ENCODE results near the gene ABCB9. TPM values are rescaled to one million over a fixed set of nuclear protein-coding genes. Genes with fewer than 3 reads are reported as not detected.

ABCB9 gene
- total and polyA plus RNA-seq, 9 donors, result 1.7 to 14.3 (median 5.5) TPM

DNA sequence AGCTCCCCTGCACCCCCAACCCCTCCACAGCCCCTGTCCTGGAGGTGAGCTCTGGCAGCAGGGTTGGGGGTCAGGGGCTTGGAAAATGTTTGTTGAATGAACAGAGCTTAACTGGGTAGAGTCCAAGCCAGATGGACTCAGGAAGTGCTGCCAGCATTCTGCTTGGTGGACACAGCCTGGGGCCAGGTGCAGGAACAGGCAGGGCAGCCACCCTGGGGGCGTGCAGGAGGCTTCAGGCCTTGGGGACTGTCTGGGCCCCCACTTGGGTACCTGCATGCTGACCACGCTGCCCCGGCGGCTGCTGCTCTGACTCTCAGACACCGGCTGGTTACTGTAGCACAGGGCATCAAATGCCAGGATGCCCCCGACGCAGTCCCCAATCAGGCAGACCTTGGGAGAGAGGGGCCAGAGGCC is 29.9 kb upstream of the ABCB9 start:
- WGBS, 3 donors, result 74 to 83% (median 82%) methylated on average over 7 of the region's 7 CpGs
- no peaks in the 10 kb centered on the region for H3K4me1 ChIP-seq (ENCODE audit: insufficient read depth)
- DNase-seq, result no peak
- H3K27me3 ChIP-seq, result no peaks in the 10 kb centered on the region
- TF ChIP-seq POLR2A (IDR thresholded peaks at IDR 0.05) (no peak), EP300 (IDR thresholded peaks at IDR 0.05) (no peak)
- TF ChIP-seq, protein P1, sequence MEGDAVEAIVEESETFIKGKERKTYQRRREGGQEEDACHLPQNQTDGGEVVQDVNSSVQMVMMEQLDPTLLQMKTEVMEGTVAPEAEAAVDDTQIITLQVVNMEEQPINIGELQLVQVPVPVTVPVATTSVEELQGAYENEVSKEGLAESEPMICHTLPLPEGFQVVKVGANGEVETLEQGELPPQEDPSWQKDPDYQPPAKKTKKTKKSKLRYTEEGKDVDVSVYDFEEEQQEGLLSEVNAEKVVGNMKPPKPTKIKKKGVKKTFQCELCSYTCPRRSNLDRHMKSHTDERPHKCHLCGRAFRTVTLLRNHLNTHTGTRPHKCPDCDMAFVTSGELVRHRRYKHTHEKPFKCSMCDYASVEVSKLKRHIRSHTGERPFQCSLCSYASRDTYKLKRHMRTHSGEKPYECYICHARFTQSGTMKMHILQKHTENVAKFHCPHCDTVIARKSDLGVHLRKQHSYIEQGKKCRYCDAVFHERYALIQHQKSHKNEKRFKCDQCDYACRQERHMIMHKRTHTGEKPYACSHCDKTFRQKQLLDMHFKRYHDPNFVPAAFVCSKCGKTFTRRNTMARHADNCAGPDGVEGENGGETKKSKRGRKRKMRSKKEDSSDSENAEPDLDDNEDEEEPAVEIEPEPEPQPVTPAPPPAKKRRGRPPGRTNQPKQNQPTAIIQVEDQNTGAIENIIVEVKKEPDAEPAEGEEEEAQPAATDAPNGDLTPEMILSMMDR (IDR thresholded peaks at IDR 0.05), result no peak
- H3K9me3 ChIP-seq, result no peaks in the 10 kb centered on the region
- no peaks in the 10 kb centered on the region for H3K36me3 ChIP-seq
- no peak overlapping the region for H3K4me3 ChIP-seq
- no peak overlapping the region for H3K27ac ChIP-seq
- intact Hi-C loops (cut with DNase I), result no loop called here

DNA sequence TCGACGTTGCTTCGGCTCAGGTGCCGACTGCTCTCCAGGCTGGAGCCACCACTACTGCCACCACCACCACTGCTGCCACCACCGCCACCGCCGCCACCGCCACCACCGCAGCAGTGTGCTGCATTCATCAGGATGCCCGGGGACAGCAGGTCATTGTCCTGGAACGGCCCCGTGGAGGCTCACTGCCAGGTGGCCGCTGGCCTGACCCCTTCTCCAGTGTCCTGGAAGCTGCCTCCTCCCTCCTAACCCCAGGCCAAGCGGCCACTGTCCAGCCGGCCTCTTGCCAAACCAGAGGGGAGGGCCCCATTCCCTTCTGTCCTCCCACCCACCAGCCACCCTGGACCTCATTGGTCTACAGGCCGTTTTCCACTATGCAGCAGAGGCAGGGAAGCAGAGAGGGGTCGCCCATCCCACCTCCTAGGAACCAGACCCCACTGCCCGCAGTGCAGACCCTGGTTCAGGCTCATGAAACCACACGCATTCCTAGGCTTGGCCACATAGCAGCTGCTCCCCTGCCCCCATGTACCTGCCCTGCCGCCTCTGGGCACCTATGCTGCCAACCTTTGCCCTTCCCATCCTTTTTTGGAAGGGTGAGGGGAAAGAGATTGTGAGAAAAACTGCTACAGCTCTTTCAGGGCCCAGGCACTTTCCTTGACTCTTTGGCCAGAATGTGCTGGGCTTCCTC is 29.4 kb upstream of the ABCB9 start:
- DNase-seq, result peak in 2 of 5 donors; percentile 54 to 72
- no peak overlapping the region for H3K4me3 ChIP-seq
- no peaks in the 10 kb centered on the region for H3K36me3 ChIP-seq

DNA sequence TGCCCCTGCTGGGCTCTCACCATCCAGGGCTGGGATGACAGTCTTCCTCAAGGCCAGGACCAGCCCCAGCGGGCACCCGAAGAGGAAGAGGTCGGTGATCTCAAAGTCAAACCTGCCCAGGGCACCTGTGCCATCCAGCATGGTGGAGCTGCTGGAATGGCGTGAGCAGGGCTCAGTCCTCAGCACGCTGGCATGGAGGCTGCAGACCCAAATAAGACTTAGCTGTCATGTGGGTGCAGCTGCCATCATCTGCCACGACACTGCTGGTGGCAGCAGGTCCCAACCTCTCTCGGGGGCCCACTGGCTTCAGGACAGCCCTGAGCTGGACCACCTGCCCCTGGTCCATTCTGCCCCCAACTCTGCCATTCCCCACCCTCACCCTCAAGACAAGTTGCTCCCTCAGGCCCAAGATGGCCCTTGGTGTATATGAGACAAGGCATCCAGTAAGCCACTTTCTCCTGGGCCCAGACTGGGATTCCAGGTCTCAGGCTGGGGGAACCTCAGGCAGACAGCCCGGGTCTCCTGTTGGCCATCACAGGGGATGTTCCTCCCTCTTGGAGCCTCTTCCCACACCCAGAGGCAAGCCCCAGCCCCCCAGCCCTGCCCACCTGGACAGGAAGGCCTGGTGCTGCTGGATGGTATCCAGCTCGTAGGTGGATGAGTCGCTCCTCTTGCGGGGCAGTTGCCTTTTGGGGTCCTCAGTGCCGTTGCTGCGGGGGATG is 28.7 kb upstream of the ABCB9 start:
- no peak overlapping the region for H3K4me3 ChIP-seq
- no peaks in the 10 kb centered on the region for H3K4me1 ChIP-seq (ENCODE audit: insufficient read depth)
- 85 to 86% (median 85%) methylated on average over 13 of the region's 13 CpGs for WGBS, 3 donors
- no peaks in the 10 kb centered on the region for H3K27me3 ChIP-seq
- H3K36me3 ChIP-seq, result no peaks in the 10 kb centered on the region
- TF ChIP-seq EP300 (IDR thresholded peaks at IDR 0.05), result no peak
- TF ChIP-seq, protein P1 (IDR thresholded peaks at IDR 0.05), result no peak
- no peak for TF ChIP-seq POLR2A (IDR thresholded peaks at IDR 0.05)
- peak in 1 of 5 donors; percentile 24 for DNase-seq
- no peak overlapping the region for H3K27ac ChIP-seq
- H3K9me3 ChIP-seq, result no peaks in the 10 kb centered on the region
- intact Hi-C loops (cut with DNase I), result no loop called here

More for the DNA sequence above, 29.4 kb upstream of the ABCB9 start:
- Histone ChIP-seq H3K4me1 (ENCODE audit: insufficient read depth) (no peaks in the 10 kb centered on the region), H3K27ac (no peak overlapping the region), H3K9me3 (no peaks in the 10 kb centered on the region), H3K27me3 (no peaks in the 10 kb centered on the region)
- intact Hi-C loops (cut with DNase I), result no loop called here
- WGBS, 3 donors, result 60 to 68% (median 61%) methylated on average over 20 of the region's 20 CpGs
- TF ChIP-seq, protein P1 (IDR thresholded peaks at IDR 0.05), result no peak
- TF ChIP-seq EP300 (IDR thresholded peaks at IDR 0.05) (no peak), POLR2A (IDR thresholded peaks at IDR 0.05) (no peak)

DNA sequence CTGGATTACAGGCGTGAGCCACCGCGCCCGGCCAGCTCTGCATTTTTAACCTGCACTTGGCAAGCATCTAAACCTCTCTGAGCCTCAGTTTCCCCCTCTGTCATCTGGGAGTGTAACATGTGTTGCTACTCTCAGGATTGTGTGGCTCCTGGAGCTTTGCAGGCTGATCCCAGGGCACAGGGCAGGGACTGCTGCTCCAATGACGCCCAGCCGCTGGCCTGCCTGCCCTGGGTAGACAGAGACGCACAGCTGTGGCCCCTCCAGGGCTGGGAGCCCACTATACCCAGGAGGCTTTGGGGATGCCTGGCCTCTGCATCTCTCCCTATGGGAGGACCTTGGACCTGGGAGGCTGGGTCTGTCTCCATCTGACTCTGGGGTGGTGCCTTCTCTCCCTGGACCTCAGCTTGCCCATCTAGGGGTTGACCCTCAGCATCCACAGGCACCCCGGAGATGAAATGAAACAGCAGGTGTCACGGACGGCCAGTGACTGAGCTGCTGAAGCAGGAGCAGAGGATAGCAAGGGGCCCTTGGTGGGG is 27.9 kb upstream of the ABCB9 start:
- no peak for DNase-seq
- H3K4me1 ChIP-seq (ENCODE audit: insufficient read depth), result no peaks in the 10 kb centered on the region
- 93 to 96% (median 95%) methylated on average over 10 of the region's 10 CpGs for WGBS, 3 donors
- no peak overlapping the region for H3K4me3 ChIP-seq
- intact Hi-C loops (cut with DNase I), result no loop called here
- H3K9me3 ChIP-seq, result no peaks in the 10 kb centered on the region
- TF ChIP-seq POLR2A (IDR thresholded peaks at IDR 0.05) (no peak), EP300 (IDR thresholded peaks at IDR 0.05) (no peak)
- TF ChIP-seq, protein P1 (IDR thresholded peaks at IDR 0.05), result no peak
- no peaks in the 10 kb centered on the region for H3K27me3 ChIP-seq
- no peak overlapping the region for H3K27ac ChIP-seq
- no peaks in the 10 kb centered on the region for H3K36me3 ChIP-seq
